Astrocyte of the cerebellum (primary cell): ENCODE results near the gene CHST11.

Experiments
- DNase-seq: peaks from one replicate; pipeline ENCODE4 v3.0.0-alpha.2; 2011; ENCODE audit warnings: low read depth
- H3K4me3 ChIP-seq: 2 replicates; pipeline ENCODE4 v1.5.1; 2011; ENCODE audit warnings: mild to moderate bottlenecking, low read depth, low read length, moderate library complexity
- CTCF ChIP-seq: IDR thresholded peaks from 2 replicates; pipeline ENCODE4 v1.5.1; 2012; ENCODE audit warnings: low read length, low read depth, moderate library complexity, mild to moderate bottlenecking; ENCODE audit errors: missing control alignments
- in situ Hi-C: cut with HindIII; loops from 2 replicates; pipeline ENCODE4 v1.10.0; 2017; ENCODE audit warnings: low sequenced_read_pairs

The CHST11 gene

GRCh38 chr12:104733717-104734175 lies 277.0 kb downstream of the CHST11 start:
- no peak for DNase-seq
- in situ Hi-C loops = no loop called here
- TF ChIP-seq CTCF = no peak
- H3K4me3 ChIP-seq = no peak overlapping the region

- TF ChIP-seq CTCF = no peak
- DNase-seq = no peak
- H3K4me3 ChIP-seq = no peak overlapping the region
- in situ Hi-C loops = no loop called here
These were observed 277.9 kb downstream of the CHST11 start for GRCh38 chr12:104734541-104735095.

DNA sequence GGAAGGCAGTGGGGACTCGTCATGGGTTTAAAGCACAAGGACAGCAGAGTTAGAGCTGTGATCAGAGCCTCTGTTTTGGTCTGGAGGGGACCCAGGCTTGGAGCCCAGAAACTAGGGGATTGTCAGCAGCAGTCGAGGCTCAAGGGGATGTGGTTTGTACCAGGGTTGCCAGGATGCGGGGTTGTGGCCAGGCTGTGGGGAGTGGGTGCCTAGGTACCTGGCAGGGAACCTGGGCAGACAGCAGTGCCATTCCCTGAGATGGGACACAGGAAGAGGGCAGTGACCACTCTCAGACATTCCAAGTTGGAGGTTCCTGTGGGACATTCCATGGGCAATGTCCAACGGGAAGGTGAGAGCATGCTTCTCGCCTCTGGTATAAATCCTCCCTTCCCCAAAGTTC lies 279.1 kb downstream of the CHST11 start:
- in situ Hi-C loops = no loop called here
- H3K4me3 ChIP-seq = no peak overlapping the region
- no peak for TF ChIP-seq CTCF
- DNase-seq = no peak

DNA sequence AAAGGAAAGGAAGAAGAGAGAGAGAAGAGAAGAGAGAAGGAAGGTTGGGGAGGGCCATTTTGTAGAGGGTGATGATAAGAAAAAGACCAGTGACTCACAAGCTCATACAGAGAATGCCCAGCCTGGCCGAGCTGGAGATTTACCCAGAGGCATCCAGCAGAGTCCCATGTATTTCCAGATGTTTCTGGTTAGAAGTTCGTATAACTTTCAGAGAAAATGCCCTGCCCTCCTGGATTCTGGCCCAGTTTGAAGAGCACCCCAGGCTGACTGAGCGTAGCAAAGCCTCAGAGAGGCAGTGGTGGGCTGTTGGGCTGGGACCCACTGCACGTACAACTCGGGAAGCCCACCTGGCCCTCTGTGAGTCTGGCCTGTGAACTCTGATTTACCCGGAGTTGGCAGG lies 279.6 kb downstream of the CHST11 start:
- in situ Hi-C loops = no loop called here
- TF ChIP-seq CTCF = no peak
- H3K4me3 ChIP-seq = no peak overlapping the region
- DNase-seq = peak; percentile 72

- in situ Hi-C loops = no loop called here
These were observed 280.4 kb downstream of the CHST11 start for GRCh38 chr12:104737113-104737512.

DNA sequence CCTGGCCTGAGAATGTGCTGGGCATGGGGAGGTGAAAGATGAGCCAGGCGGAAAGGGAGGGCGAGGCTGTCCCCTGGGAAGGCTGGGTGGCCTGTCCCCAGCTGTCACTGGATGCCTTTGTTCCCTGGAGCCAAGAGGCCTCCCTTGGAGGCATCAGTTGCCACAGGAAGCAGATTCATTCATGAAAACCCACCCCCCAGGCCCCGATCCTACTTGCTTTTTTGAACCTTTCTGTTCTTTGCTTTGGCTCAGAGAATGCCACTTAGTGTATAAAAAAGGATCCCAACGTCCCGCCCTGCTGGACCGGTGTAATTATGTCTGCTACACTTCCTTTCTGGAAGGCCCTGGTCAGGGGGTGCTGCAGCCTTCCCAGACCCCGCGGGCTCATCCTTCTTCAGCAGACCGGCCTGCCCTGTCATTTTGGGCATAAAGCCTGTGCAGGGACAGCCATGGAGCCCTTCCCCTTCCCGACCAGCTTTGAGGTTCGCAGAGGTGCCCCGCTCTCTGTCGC lies 281.1 kb downstream of the CHST11 start:
- in situ Hi-C loops = no loop called here
- no peak overlapping the region for H3K4me3 ChIP-seq

More at GRCh38 chr12:104737113-104737512, 280.4 kb downstream of the CHST11 start:
- TF ChIP-seq CTCF = no peak
- no peak for DNase-seq
- H3K4me3 ChIP-seq = no peak overlapping the region

More for the DNA sequence above, 281.1 kb downstream of the CHST11 start:
- no peak for TF ChIP-seq CTCF
- DNase-seq = no peak
